Stimulated activated CD4-positive, alpha-beta T cell treated with anti-CD3 and anti-CD28 coated beads, Interleukin-2, amount 100 ng/mL, for 4 hours (primary cell): ENCODE measurements around the gene LCOR.

Source experiments
- DNase-seq: peaks from one replicate; pipeline ENCODE4 v3.0.0-alpha.2; 2020; ENCODE audit warnings: low read depth

The LCOR gene

GRCh38 chr10:97012470-97012869 is 180.4 kb downstream of the LCOR start:
- DNase-seq: no peak

- DNase-seq: no peak
These were observed 181.5 kb downstream of the LCOR start for GRCh38 chr10:97013568-97013967.

GRCh38 chr10:97013983-97014382 is 181.9 kb downstream of the LCOR start:
- no peak for DNase-seq

GRCh38 chr10:97015240-97015639 is 183.1 kb downstream of the LCOR start:
- no peak for DNase-seq

- DNase-seq: no peak
These were observed 184.8 kb downstream of the LCOR start for GRCh38 chr10:97016728-97017473.

- DNase-seq: no peak
These were observed 185.4 kb downstream of the LCOR start for GRCh38 chr10:97017474-97017903.

GRCh38 chr10:97018251-97019212 is 186.4 kb downstream of the LCOR start:
- no peak for DNase-seq

- no peak for DNase-seq
These were observed 187.2 kb downstream of the LCOR start for GRCh38 chr10:97019213-97019844.

- no peak for DNase-seq
These were observed 188.6 kb downstream of the LCOR start for GRCh38 chr10:97020452-97021400.

- no peak for DNase-seq
These were observed 190.5 kb downstream of the LCOR start for GRCh38 chr10:97022616-97023015.

- DNase-seq: no peak
These were observed 191.5 kb downstream of the LCOR start for GRCh38 chr10:97023401-97024167.

GRCh38 chr10:97024168-97025073 is 192.3 kb downstream of the LCOR start:
- no peak for DNase-seq

GRCh38 chr10:97025613-97026242 is 193.6 kb downstream of the LCOR start:
- peak; percentile 14 for DNase-seq

- no peak for DNase-seq
These were observed 196.2 kb downstream of the LCOR start for GRCh38 chr10:97028126-97028831.

GRCh38 chr10:97028832-97029178 is 196.7 kb downstream of the LCOR start:
- no peak for DNase-seq

GRCh38 chr10:97029271-97029670 is 197.2 kb downstream of the LCOR start:
- DNase-seq: no peak

GRCh38 chr10:97030894-97031293 is 198.8 kb downstream of the LCOR start:
- DNase-seq: no peak

GRCh38 chr10:97031459-97031858 is 199.4 kb downstream of the LCOR start:
- DNase-seq: no peak

GRCh38 chr10:97032624-97033023 is 200.5 kb downstream of the LCOR start:
- DNase-seq: no peak
